Inflammatory macrophage treated with lipopolysaccharide for 4 hours (primary cell): Measurements from ENCODE around the gene NCAPH2.
A peak's percentile ranks its signal among the peaks of the same experiment; 100 is the strongest.

Source experiments
- DNase-seq: peaks from one replicate; pipeline ENCODE4 v3.0.0-alpha.2; 2020

NCAPH2 gene

DNA sequence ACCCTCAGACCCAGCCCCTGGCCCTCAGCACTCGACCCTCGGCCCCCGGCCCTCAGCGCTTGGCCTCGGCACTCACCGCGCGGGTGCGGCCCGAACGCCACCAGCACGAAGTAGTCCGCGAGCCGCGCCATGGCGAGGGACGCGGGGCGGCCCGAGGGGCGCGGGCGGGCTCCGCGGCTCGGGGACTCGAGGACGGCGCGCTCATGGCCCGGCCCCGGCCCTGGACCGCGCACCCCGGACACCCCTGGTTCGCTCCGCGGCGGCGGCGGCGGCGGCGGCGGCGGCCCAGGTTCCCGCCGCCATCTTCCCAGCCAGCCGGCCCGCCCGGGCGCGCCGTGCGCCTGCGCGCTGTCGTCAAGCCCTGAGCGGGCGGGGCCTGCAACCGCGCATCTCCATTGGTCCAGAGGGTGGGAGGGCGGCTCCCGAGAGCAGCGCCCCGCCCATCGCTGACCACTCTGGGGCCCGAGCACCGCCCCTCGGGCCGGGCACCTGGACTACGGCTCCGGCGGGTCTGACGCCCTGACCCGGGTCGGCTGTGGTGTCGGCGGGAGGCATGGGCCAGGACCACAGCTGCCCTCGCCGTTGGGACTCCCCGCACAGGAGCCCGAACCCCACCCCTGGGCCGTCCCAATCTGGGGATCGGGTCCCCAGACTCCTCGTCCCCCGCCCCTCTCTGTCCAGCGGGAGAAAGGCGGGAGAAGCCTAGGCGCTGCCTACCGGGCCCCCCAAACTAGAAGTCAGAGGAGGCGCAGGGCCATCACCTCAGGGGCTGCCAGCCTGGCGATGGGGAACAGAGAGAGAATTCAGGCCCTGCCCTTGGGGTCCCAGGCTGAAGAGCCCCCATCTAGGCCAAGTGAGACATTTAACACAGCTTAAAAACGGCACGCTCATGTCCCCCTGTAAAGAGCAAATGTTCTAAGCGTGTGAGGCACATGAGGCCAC lies 33.0 kb upstream of the NCAPH2 start, which contains the start of gene SBF1:
Gene SBF1, minus strand, starts transcription at position 326 of the 942 bp plus-strand sequence. Its CDS starts 195 bp downstream, at position 131.
- peak; percentile 92 for DNase-seq

GRCh38 chr22:50475652-50476002 lies 32.4 kb upstream of the NCAPH2 start:
- no peak for DNase-seq

- no peak for DNase-seq
These were observed 31.2 kb upstream of the NCAPH2 start for GRCh38 chr22:50476868-50477267.

- no peak for DNase-seq
These were observed 30.1 kb upstream of the NCAPH2 start for GRCh38 chr22:50477923-50478322.

- DNase-seq = no peak
These were observed 28.3 kb upstream of the NCAPH2 start for GRCh38 chr22:50479721-50480120.

- no peak for DNase-seq
These were observed 27.0 kb upstream of the NCAPH2 start for GRCh38 chr22:50481045-50481439.

- DNase-seq = no peak
These were observed 26.5 kb upstream of the NCAPH2 start, which contains the start of gene ADM2 for GRCh38 chr22:50481440-50482106. TSS of gene ADM2 (plus strand) at chr22:50481543. CDS start at chr22:50481848, 305 bp downstream.

GRCh38 chr22:50482107-50483074 lies 25.6 kb upstream of the NCAPH2 start:
- no peak for DNase-seq

DNA sequence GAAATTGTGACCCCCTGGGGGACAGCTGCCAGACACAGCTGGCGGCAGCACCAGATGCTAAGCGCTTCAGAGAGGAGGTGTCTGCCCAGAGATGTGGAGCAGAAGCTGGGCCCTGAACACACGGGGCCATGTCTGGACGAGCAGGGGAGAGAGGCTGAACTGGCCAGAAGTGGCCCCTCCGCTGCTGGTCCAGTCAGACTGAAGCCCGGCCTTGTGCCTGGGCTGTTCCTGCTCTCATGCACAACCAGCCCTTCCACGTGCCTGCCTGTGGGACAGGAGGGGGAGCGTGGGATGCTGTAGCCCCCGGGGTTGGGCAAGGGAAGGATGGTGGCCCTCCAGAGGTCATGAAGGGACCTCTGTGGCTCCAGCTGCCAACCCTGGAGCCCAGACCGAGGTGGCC lies 24.9 kb upstream of the NCAPH2 start:
- no peak for DNase-seq

DNA sequence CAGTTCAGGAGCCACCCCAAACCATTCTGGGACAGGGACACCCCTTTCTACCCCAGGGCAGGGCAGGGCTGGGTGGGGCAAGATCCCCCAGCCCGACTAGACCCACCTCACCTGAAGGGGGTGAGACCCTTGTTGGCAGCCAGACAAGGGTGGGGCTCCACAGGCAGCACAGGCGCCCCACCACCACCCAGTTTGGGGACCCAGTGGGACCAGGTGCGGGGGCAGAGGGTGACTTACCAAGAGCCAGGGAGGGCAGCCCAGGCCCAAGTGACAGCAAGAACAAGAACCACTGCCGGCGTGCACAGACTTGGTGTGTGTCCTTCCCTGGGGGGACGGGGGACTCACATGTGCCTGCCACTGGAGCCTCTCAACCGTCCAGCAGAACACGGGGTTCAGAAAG lies 24.5 kb upstream of the NCAPH2 start:
- no peak for DNase-seq

DNA sequence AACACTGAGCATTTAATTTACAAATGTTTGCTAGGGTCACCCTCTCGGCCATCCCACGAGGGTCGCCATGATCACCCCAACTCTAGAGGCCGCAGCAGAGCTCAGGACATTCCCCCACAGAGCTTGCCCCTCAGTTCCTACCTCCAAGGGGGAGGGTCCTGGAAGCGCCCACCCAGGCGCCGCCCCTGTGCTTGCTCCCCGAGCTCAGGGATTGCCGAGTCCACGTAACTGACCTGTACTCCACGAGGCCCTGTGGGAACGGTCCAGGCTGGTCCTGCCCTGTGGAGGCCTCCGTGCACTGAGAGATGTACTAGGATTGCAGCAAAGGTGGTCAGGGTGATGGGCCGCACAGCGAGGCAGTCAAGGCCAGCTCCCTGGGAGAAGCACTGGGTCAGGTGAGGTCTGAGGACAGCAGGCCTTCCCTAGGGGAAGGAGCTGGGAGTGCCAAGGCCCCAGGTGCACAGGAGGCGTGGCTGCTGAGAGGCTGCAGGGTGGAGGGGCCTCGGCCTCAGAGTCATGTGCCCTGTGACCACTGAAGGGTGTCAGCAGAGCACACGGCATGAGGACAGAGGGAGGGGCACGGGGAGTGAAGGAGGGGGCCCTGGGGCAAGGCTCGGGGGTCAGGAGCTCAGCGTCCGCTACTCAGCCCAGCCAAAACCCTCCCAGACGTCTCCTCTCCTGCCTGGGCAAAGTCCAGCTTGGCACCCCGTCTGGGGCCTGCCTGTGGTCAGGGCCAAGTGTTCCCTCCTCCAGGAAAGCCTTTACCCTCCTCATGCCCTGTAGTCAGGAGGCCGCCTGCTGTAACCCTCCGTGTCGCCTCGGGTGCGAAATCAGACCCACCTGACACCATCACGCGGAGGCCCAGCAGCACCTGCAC lies 23.8 kb upstream of the NCAPH2 start:
- no peak for DNase-seq

DNA sequence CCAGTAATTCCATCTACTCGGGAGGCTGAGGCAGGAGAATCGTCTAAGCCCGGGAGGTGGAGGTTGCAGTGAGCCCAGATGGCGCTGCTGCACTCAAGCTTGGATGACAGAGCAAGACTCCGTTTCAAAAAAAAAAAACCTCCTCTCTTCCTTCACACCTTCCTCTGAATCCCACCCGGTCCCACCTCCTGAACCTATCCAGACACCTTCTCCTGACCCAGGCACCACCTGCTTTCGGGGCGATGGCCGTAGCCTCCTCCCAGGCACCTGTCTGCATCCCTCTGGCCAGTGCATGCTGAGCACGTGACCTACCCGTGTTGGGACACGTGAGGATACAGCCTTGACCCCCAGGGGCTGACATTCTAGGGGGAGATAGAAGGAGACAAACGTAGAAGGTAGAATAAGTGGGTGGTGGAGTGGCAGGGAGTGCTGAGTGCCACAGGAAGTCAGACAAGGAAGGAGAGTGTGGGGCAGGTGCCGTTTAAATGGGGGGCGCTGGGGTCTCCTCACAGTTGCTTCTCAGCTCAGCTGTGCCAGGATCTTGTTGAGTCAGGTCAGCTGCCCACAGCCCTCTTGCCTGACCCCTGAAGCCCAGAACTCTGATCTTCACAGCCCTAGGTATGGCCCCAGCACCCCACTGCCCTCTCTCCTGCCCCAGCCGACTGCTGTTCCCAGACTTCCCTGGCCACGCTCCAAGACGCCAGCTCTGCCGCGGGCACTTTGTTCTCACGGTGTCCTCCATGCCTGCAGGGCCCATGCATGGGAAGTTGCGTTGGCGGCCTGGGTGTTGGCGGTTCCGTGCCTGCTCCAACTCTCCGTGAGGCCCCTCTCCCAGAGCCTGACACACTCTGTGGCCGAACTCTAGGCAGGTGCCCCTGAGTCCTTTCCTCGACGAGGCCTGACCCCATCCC lies 22.5 kb upstream of the NCAPH2 start:
- no peak for DNase-seq

DNA sequence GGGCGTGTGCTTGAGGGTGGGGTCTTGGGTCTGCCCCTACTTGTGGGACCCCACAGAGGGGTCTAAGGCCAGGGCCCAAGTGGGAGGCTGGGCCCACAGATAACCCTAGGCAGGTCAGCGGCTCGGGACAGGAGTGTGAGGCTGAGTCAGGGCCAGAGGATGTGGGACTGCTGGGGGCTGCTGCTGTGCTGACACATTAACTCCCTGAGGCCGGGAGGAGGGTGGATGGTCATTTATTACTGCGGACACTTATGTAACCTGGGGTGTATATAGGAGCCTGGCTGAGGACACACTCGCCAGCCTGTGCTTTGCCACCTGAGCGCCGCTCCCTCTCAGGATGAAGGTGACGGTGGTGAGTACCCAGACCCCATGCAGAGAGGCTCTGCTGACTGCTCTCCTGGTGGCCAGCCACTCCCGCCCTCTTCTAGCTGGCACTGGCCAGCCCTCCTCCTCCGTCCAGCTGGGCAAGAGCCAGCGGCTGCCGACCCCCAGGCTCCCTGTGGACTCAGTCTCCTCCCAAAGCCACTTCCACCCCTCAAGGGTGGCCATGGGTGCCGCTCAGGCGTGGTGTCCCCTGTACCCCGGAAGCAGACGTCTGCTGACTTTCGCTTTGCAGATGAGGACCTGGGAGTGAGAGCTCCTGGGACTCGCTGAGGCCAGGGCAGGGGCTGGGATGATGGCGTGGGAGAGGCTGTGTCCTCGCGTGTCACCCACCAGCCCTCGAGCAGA lies 21.3 kb upstream of the NCAPH2 start, which contains the start of gene MIOX:
Gene MIOX, plus strand, starts transcription at position 299 of the 729 bp plus-strand sequence. Its CDS starts 39 bp downstream, at position 338.
- no peak for DNase-seq

- no peak for DNase-seq
These were observed 20.6 kb upstream of the NCAPH2 start for GRCh38 chr22:50487290-50488005.

- DNase-seq = no peak
These were observed 19.9 kb upstream of the NCAPH2 start for GRCh38 chr22:50488006-50488677.

- DNase-seq = no peak
These were observed 19.1 kb upstream of the NCAPH2 start for GRCh38 chr22:50488886-50489285.

DNA sequence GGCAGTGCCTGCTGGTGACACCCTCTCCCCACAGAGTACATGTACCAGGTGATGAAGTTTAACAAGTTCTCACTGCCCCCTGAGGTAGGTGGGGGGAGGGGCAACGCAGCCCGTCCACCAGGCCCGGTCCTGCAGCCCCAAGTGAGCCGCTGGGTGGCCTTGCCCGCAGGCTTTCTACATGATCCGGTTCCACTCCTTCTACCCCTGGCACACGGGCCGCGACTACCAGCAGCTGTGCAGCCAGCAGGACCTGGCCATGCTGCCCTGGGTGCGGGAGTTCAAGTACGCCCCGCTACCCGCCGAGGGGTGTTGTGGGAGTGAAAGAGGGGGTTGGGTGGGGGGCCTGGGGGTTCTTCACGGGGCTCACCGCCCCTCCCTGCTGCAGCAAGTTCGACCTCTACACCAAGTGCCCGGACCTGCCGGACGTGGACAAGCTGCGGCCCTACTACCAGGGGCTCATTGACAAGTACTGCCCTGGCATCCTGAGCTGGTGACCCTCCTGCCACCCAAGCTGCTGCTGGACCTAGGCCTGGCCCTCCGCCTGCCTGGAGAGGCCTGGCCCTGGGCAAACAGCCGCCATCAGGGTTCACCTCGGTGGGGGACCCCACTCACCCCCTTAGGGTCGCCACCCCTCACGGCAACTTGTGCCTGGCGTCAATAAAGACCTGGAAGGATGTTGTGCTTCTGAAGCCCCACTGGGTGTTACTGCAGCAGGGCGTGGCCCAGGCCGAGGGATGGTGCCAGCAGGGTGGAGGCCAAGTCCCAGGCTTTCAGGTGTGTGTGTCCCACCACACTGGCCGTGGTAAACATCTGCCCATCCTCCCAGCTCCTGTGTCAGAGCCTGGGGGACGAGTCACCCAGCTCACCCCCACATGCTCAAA lies 18.4 kb upstream of the NCAPH2 start:
- no peak for DNase-seq
